HCT116 (cell line): ENCODE results near the gene CLVS2. TPM values are rescaled to one million over a fixed set of nuclear protein-coding genes. Genes with fewer than 3 reads are reported as not detected.

Source experiments
- ATAC-seq: fragments of 200-7000 bp; cut with Tn5 transposase; 2 replicates; pipeline ENCODE4 v1.9.1; 2020; ENCODE audit warnings: mild to moderate bottlenecking, moderate library complexity
- BruUV-seq: library from RNA; stranded (reverse); fragments of 400-500 nt; replicated peaks from 2 replicates; lab custom pipeline; 2021; lab: Mats Ljungman, UMichigan
- CTCF ChIA-PET: fragments of 300-600 bp; sonication (Branson Sonifier 250); formaldehyde crosslinking; loops from one replicate; lab custom pipeline; 2021; ENCODE audit warnings: antibody characterized with exemption; lab: Charles Lee
- POLR2A ChIA-PET: fragments of 300-600, 350-600 bp; sonication (Branson Sonifier 250); formaldehyde crosslinking; loops from one replicate; lab custom pipeline; 2021; ENCODE audit warnings: antibody characterized with exemption; lab: Charles Lee
- RAD21 ChIA-PET, 2 experiments: fragments of 300-600 bp; sonication (Branson Sonifier 250); formaldehyde crosslinking; loops; one replicate each; lab custom pipeline; 2023; ENCODE audit warnings: low total read pairs in 2 of 2; ENCODE audit not compliant: uncharacterized antibody in 2 of 2, unreplicated experiment in 2 of 2, low non-redundant PET in 1 of 2; lab: Charles Lee
- DNase-seq: peaks from one replicate; pipeline ENCODE4 v3.0.0-alpha.2; 2010; ENCODE audit warnings: low read depth, low spot score
- H2AFZ ChIP-seq: fragments of 200-600 bp; shearing (Covaris generic), sonication (generic); 2 replicates; pipeline ENCODE4 v1.6.1; 2017; ENCODE audit warnings: low read depth, mixed run types, mixed read lengths, antibody characterized with exemption, low read length; ENCODE audit not compliant: poor library complexity, severe bottlenecking
- H3K27ac ChIP-seq: 2 replicates; pipeline ENCODE4 v1.5.1; 2012; ENCODE audit warnings: low read depth, low read length
- H3K27me3 ChIP-seq: fragments of 200-600 bp; sonication (generic); 2 replicates; pipeline ENCODE4 v1.6.1; 2016; ENCODE audit warnings: mixed run types, low read length, mixed read lengths; ENCODE audit not compliant: insufficient read depth
- H3K36me3 ChIP-seq, 2 experiments: fragments of 200-500 bp in 1 of 2; fragments of 200-600 bp in 1 of 2; sonication (Bioruptor generic) in 1 of 2; sonication (generic) in 1 of 2; 2 replicates each; pipeline versions ENCODE4 v1.5.1 to v1.6.1; 2014 to 2016; ENCODE audit warnings: low read length in 2 of 2, inconsistent platforms in 1 of 2, mixed read lengths in 1 of 2, mixed run types in 1 of 2; ENCODE audit not compliant: insufficient read depth in 2 of 2, control insufficient read depth in 1 of 2
- H3K4me1 ChIP-seq, 2 experiments: fragments of 200-600 bp in 1 of 2; sonication (generic) in 1 of 2; 2 replicates each; pipeline versions ENCODE4 v1.5.1 to v1.6.1; 2012 to 2017; ENCODE audit warnings: low read length in 2 of 2, inconsistent platforms in 1 of 2, mild to moderate bottlenecking in 1 of 2, mixed read lengths in 1 of 2, mixed run types in 1 of 2, moderate library complexity in 1 of 2; ENCODE audit not compliant: insufficient read depth in 2 of 2, control insufficient read depth in 1 of 2
- H3K4me2 ChIP-seq: fragments of 200-600 bp; sonication (generic); 2 replicates; pipeline ENCODE4 v1.6.1; 2017; ENCODE audit warnings: mixed run types, low read length, mixed read lengths
- H3K4me3 ChIP-seq, 2 experiments: fragments of 200-600 bp in 1 of 2; sonication (generic) in 1 of 2; replicated peaks in 1 of 2; 2 replicates each; pipeline ENCODE4 v1.5.1; 2011 to 2016; ENCODE audit warnings: low read length in 2 of 2, control low read depth in 1 of 2, low read depth in 1 of 2, mild to moderate bottlenecking in 1 of 2, mixed read lengths in 1 of 2, mixed run types in 1 of 2
- H3K79me2 ChIP-seq: fragments of 200-600 bp; sonication (generic); 2 replicates; pipeline ENCODE4 v1.6.1; 2017; ENCODE audit warnings: mild to moderate bottlenecking, mixed run types, low read length, moderate library complexity, mixed read lengths; ENCODE audit not compliant: insufficient read depth
- H3K9ac ChIP-seq: fragments of 200-600 bp; sonication (generic); 2 replicates; pipeline ENCODE4 v1.6.1; 2016; ENCODE audit warnings: low read length, mixed read lengths
- H3K9me2 ChIP-seq: fragments of 200-600 bp; sonication (generic), shearing (Covaris generic); 2 replicates; pipeline ENCODE4 v1.6.1; 2017; ENCODE audit warnings: mixed run types, mild to moderate bottlenecking, moderate library complexity; ENCODE audit not compliant: insufficient read depth
- H3K9me3 ChIP-seq, 2 experiments: fragments of 200-500 bp in 1 of 2; fragments of 200-600 bp in 1 of 2; sonication (Bioruptor generic) in 1 of 2; sonication (generic) in 1 of 2; 2 replicates each; pipeline ENCODE4 v1.6.1; 2014 to 2017; ENCODE audit warnings: low read length in 2 of 2, mixed read lengths in 2 of 2, inconsistent platforms in 1 of 2, low read depth in 1 of 2, mild to moderate bottlenecking in 1 of 2, mixed run types in 1 of 2, moderate library complexity in 1 of 2; ENCODE audit not compliant: control insufficient read depth in 1 of 2, insufficient read depth in 1 of 2
- H4K20me1 ChIP-seq: fragments of 200-600 bp; sonication (generic), shearing (Covaris generic); 2 replicates; pipeline ENCODE4 v1.6.1; 2017; ENCODE audit warnings: mixed run types, mild to moderate bottlenecking, moderate library complexity; ENCODE audit not compliant: insufficient read depth
- CBX3 ChIP-seq: IDR thresholded peaks from 2 replicates; pipeline ENCODE4 v1.6.1; 2012; ENCODE audit warnings: low read depth
- ELF1 ChIP-seq: IDR thresholded peaks from 2 replicates; pipeline ENCODE4 v1.6.1; 2012; ENCODE audit warnings: low read depth, borderline replicate concordance
- EZH2 ChIP-seq: fragments of 200-600 bp; sonication (generic); IDR thresholded peaks from 2 replicates; pipeline ENCODE4 v1.6.1; 2017; ENCODE audit warnings: antibody characterized with exemption, mixed run types
- EZH2phosphoT487 ChIP-seq: fragments of 200-600 bp; IDR thresholded peaks from 2 replicates; pipeline ENCODE4 v1.6.1; 2018; ENCODE audit warnings: antibody characterized with exemption, borderline replicate concordance
- FOSL1 ChIP-seq: IDR thresholded peaks from 2 replicates; pipeline ENCODE4 v1.6.1; 2012; ENCODE audit warnings: low read depth
- JUND ChIP-seq: IDR thresholded peaks from 2 replicates; pipeline ENCODE4 v1.6.1; 2012
- POLR2A ChIP-seq: IDR thresholded peaks from 2 replicates; pipeline ENCODE4 v1.7.0; 2011; ENCODE audit warnings: borderline replicate concordance; ENCODE audit not compliant: insufficient read depth, insufficient read length; ENCODE audit errors: extremely low read depth
- POLR2AphosphoS5 ChIP-seq: IDR thresholded peaks from 2 replicates; pipeline ENCODE4 v1.6.1; 2011; ENCODE audit warnings: mild to moderate bottlenecking, low read depth, low read length, moderate library complexity
- RAD21 ChIP-seq: IDR thresholded peaks from 2 replicates; pipeline ENCODE4 v1.6.1; 2012; ENCODE audit warnings: low read depth, mild to moderate bottlenecking
- SIN3A ChIP-seq: IDR thresholded peaks from 2 replicates; pipeline ENCODE4 v1.6.1; 2012; ENCODE audit warnings: low read depth
- TCF7L2 ChIP-seq: IDR thresholded peaks from 2 replicates; pipeline ENCODE4 v1.7.0; 2011; ENCODE audit warnings: borderline replicate concordance, inconsistent platforms; ENCODE audit not compliant: insufficient read depth, insufficient read length; ENCODE audit errors: extremely low read depth
- ZFX ChIP-seq: fragments of 450-650 bp; IDR thresholded peaks from 2 replicates; pipeline ENCODE4 v1.6.1; 2017
- ZNF274 ChIP-seq: fragments of 200-500 bp; sonication (Bioruptor generic); IDR thresholded peaks from 2 replicates; pipeline ENCODE4 v1.6.1; 2014; ENCODE audit warnings: mild to moderate bottlenecking, low read depth, low read length, inconsistent platforms
- intact Hi-C: fragments of 100-400 bp; cut with micrococcal nuclease; formaldehyde crosslinking; loops from 2 replicates; pipeline ENCODE4 v1.10.0; 2022
- total RNA-seq: library from RNA; stranded (reverse); gene quantifications from one replicate; pipeline ENCODE4 v1.2.1, GENCODE V29; 2021; ENCODE audit not compliant: unreplicated experiment
- TF ChIP-seq, protein P1 (sequence below): IDR thresholded peaks from 2 replicates; pipeline ENCODE4 v1.6.1; 2011; ENCODE audit warnings: mild to moderate bottlenecking, low read length, moderate library complexity; ENCODE audit not compliant: insufficient replicate concordance; ENCODE audit errors: extremely low read depth
- TF ChIP-seq, protein P2 (sequence below): IDR thresholded peaks from 2 replicates; pipeline ENCODE4 v1.6.1; 2012
- TF ChIP-seq, protein P3 (sequence below), 3 experiments: fragments of 200-600 bp in 1 of 3; sonication (generic) in 1 of 3; IDR thresholded peaks in 2 of 3; conservative IDR thresholded peaks in 1 of 3; 2 replicates each; pipeline ENCODE4 v1.5.1; 2012 to 2017; ENCODE audit warnings: low read depth in 2 of 3, low read length in 2 of 3, antibody characterized with exemption in 1 of 3, borderline replicate concordance in 1 of 3, control low read depth in 1 of 3, mild to moderate bottlenecking in 1 of 3, mixed read lengths in 1 of 3, mixed run types in 1 of 3, moderate library complexity in 1 of 3; ENCODE audit not compliant: insufficient read depth in 1 of 3
- TF ChIP-seq, protein P4 (sequence below): IDR thresholded peaks from 2 replicates; pipeline ENCODE4 v1.6.1; 2012; ENCODE audit warnings: low read depth

The CLVS2 gene
- total RNA-seq, 1 experiment from 2014 or later, result not detected

DNA sequence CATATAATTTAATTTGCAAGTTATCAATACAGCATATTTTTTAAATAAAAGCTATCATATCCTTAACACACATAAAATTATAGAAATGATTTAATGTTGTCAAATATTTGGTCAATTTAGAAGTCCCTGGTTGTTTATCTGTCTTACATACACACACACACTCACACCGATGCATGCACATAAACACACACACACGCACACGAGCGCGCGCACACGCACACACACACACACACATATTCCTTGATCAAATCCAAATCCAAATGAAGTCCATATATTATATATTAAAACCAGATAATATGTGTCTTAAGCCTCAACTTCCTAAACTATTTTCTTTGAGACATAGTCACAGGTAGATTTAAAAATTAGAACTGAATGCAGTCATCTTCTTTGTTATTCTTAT is 120.3 kb downstream of the CLVS2 start:
- ChIA-PET RAD21 (no interaction called here), CTCF (no interaction called here), POLR2A (no interaction called here)
- Histone ChIP-seq H3K36me3 (no peaks in the 10 kb centered on the region), H2AFZ (no peak overlapping the region), H3K79me2 (no peaks in the 10 kb centered on the region), H3K4me2 (no peak overlapping the region), H3K9me3 (no peaks in the 10 kb centered on the region), H4K20me1 (no peaks in the 10 kb centered on the region), H3K4me1 (no peaks in the 10 kb centered on the region), H3K27ac (no peak overlapping the region), H3K9ac (no peak overlapping the region), H3K4me3 (no peak overlapping the region), H3K9me2 (no peaks in the 10 kb centered on the region), H3K27me3 (peaks cover 5% of the 10 kb centered on the region; the same call in 1 of the 2 replicates)
- intact Hi-C loops, result no loop called here
- no peak for ATAC-seq
- TF ChIP-seq, protein P1, sequence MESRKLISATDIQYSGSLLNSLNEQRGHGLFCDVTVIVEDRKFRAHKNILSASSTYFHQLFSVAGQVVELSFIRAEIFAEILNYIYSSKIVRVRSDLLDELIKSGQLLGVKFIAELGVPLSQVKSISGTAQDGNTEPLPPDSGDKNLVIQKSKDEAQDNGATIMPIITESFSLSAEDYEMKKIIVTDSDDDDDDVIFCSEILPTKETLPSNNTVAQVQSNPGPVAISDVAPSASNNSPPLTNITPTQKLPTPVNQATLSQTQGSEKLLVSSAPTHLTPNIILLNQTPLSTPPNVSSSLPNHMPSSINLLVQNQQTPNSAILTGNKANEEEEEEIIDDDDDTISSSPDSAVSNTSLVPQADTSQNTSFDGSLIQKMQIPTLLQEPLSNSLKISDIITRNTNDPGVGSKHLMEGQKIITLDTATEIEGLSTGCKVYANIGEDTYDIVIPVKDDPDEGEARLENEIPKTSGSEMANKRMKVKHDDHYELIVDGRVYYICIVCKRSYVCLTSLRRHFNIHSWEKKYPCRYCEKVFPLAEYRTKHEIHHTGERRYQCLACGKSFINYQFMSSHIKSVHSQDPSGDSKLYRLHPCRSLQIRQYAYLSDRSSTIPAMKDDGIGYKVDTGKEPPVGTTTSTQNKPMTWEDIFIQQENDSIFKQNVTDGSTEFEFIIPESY, result no peak
- no peak for TF ChIP-seq TCF7L2
- TF ChIP-seq POLR2A, result no peak
- TF ChIP-seq FOSL1, result no peak
- no peak for TF ChIP-seq RAD21
- no peak for TF ChIP-seq CBX3
- no peak for TF ChIP-seq JUND
- TF ChIP-seq ELF1, result no peak
- TF ChIP-seq, protein P2, sequence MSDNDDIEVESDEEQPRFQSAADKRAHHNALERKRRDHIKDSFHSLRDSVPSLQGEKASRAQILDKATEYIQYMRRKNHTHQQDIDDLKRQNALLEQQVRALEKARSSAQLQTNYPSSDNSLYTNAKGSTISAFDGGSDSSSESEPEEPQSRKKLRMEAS, result no peak
- TF ChIP-seq EZH2phosphoT487, result no peak
- TF ChIP-seq, protein P3, sequence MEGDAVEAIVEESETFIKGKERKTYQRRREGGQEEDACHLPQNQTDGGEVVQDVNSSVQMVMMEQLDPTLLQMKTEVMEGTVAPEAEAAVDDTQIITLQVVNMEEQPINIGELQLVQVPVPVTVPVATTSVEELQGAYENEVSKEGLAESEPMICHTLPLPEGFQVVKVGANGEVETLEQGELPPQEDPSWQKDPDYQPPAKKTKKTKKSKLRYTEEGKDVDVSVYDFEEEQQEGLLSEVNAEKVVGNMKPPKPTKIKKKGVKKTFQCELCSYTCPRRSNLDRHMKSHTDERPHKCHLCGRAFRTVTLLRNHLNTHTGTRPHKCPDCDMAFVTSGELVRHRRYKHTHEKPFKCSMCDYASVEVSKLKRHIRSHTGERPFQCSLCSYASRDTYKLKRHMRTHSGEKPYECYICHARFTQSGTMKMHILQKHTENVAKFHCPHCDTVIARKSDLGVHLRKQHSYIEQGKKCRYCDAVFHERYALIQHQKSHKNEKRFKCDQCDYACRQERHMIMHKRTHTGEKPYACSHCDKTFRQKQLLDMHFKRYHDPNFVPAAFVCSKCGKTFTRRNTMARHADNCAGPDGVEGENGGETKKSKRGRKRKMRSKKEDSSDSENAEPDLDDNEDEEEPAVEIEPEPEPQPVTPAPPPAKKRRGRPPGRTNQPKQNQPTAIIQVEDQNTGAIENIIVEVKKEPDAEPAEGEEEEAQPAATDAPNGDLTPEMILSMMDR (IDR thresholded peaks at IDR 0.05 in 2 of 3, conservative IDR thresholded peaks at IDR 0.05 in 1 of 3; ENCODE audit: borderline replicate concordance in 1 of 3, insufficient read depth in 1 of 3, low read depth in 2 of 3, low read length in 2 of 3), result no peak
- TF ChIP-seq SIN3A, result no peak
- TF ChIP-seq, protein P4, sequence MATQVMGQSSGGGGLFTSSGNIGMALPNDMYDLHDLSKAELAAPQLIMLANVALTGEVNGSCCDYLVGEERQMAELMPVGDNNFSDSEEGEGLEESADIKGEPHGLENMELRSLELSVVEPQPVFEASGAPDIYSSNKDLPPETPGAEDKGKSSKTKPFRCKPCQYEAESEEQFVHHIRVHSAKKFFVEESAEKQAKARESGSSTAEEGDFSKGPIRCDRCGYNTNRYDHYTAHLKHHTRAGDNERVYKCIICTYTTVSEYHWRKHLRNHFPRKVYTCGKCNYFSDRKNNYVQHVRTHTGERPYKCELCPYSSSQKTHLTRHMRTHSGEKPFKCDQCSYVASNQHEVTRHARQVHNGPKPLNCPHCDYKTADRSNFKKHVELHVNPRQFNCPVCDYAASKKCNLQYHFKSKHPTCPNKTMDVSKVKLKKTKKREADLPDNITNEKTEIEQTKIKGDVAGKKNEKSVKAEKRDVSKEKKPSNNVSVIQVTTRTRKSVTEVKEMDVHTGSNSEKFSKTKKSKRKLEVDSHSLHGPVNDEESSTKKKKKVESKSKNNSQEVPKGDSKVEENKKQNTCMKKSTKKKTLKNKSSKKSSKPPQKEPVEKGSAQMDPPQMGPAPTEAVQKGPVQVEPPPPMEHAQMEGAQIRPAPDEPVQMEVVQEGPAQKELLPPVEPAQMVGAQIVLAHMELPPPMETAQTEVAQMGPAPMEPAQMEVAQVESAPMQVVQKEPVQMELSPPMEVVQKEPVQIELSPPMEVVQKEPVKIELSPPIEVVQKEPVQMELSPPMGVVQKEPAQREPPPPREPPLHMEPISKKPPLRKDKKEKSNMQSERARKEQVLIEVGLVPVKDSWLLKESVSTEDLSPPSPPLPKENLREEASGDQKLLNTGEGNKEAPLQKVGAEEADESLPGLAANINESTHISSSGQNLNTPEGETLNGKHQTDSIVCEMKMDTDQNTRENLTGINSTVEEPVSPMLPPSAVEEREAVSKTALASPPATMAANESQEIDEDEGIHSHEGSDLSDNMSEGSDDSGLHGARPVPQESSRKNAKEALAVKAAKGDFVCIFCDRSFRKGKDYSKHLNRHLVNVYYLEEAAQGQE, result no peak
- no peak for TF ChIP-seq ZNF274
- TF ChIP-seq EZH2, result no peak
- no peak for TF ChIP-seq POLR2AphosphoS5
- no peak for TF ChIP-seq ZFX
- BruUV-seq, result no TSS peak
- DNase-seq, result no peak
